Stimulated activated CD8-positive, alpha-beta memory T cell treated with anti-CD3 and anti-CD28 coated beads, Interleukin-15, amount 100 ng/mL, for 24 hours (primary cell): ENCODE measurements around the gene TRIM66.

Source experiments
- DNase-seq: peaks from one replicate; pipeline ENCODE4 v3.0.0-alpha.2; 2020; ENCODE audit warnings: low read depth

Gene TRIM66

GRCh38 chr11:8654503-8654902, 28.0 kb downstream of the TRIM66 start:
- DNase-seq = no peak

GRCh38 chr11:8652140-8652539, 30.3 kb downstream of the TRIM66 start:
- DNase-seq = no peak

- no peak for DNase-seq
These were observed 32.0 kb downstream of the TRIM66 start for GRCh38 chr11:8650401-8650990.

GRCh38 chr11:8649361-8649760, 33.1 kb downstream of the TRIM66 start:
- no peak for DNase-seq

- DNase-seq = no peak
These were observed 35.6 kb downstream of the TRIM66 start for GRCh38 chr11:8646873-8647272.

GRCh38 chr11:8642196-8642841, 40.1 kb downstream of the TRIM66 start:
- DNase-seq = no peak

- DNase-seq = no peak
These were observed 41.1 kb downstream of the TRIM66 start for GRCh38 chr11:8641332-8641731.

GRCh38 chr11:8640267-8640906, 42.1 kb downstream of the TRIM66 start:
- no peak for DNase-seq

- DNase-seq = no peak
These were observed 42.8 kb downstream of the TRIM66 start for GRCh38 chr11:8639655-8640054.

- DNase-seq = no peak
These were observed 44.2 kb downstream of the TRIM66 start for GRCh38 chr11:8638300-8638699.

- no peak for DNase-seq
These were observed 46.3 kb downstream of the TRIM66 start for GRCh38 chr11:8636127-8636526.

GRCh38 chr11:8634498-8634897, 48.0 kb downstream of the TRIM66 start:
- DNase-seq = no peak

- DNase-seq = no peak
These were observed 50.9 kb downstream of the TRIM66 start for GRCh38 chr11:8631395-8632118.

GRCh38 chr11:8624698-8625097, 57.8 kb downstream of the TRIM66 start:
- DNase-seq = no peak

GRCh38 chr11:8621147-8621546, 61.3 kb downstream of the TRIM66 start:
- no peak for DNase-seq

- DNase-seq = no peak
These were observed 65.4 kb downstream of the TRIM66 start for GRCh38 chr11:8617063-8617462.

GRCh38 chr11:8615291-8616032, 67.0 kb downstream of the TRIM66 start:
- no peak for DNase-seq

- DNase-seq = no peak
These were observed 68.0 kb downstream of the TRIM66 start for GRCh38 chr11:8614497-8614896.

- no peak for DNase-seq
These were observed 69.4 kb downstream of the TRIM66 start for GRCh38 chr11:8613036-8613435.

GRCh38 chr11:8612522-8612921, 69.9 kb downstream of the TRIM66 start:
- DNase-seq = no peak

- DNase-seq = no peak
These were observed 71.8 kb downstream of the TRIM66 start for GRCh38 chr11:8610532-8611116.

- DNase-seq = no peak
These were observed 73.8 kb downstream of the TRIM66 start for GRCh38 chr11:8608652-8609051.
